AG08396 (cell line): ENCODE data around the gene PER1.
A peak's percentile ranks its signal among the peaks of the same experiment; 100 is the strongest.

Experiments used
- DNase-seq: peaks from one replicate; pipeline ENCODE4 v3.0.0; 2012; ENCODE audit warnings: low spot score, mixed read lengths

Gene PER1, protein sequence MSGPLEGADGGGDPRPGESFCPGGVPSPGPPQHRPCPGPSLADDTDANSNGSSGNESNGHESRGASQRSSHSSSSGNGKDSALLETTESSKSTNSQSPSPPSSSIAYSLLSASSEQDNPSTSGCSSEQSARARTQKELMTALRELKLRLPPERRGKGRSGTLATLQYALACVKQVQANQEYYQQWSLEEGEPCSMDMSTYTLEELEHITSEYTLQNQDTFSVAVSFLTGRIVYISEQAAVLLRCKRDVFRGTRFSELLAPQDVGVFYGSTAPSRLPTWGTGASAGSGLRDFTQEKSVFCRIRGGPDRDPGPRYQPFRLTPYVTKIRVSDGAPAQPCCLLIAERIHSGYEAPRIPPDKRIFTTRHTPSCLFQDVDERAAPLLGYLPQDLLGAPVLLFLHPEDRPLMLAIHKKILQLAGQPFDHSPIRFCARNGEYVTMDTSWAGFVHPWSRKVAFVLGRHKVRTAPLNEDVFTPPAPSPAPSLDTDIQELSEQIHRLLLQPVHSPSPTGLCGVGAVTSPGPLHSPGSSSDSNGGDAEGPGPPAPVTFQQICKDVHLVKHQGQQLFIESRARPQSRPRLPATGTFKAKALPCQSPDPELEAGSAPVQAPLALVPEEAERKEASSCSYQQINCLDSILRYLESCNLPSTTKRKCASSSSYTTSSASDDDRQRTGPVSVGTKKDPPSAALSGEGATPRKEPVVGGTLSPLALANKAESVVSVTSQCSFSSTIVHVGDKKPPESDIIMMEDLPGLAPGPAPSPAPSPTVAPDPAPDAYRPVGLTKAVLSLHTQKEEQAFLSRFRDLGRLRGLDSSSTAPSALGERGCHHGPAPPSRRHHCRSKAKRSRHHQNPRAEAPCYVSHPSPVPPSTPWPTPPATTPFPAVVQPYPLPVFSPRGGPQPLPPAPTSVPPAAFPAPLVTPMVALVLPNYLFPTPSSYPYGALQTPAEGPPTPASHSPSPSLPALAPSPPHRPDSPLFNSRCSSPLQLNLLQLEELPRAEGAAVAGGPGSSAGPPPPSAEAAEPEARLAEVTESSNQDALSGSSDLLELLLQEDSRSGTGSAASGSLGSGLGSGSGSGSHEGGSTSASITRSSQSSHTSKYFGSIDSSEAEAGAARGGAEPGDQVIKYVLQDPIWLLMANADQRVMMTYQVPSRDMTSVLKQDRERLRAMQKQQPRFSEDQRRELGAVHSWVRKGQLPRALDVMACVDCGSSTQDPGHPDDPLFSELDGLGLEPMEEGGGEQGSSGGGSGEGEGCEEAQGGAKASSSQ (N-terminal part only)

DNA sequence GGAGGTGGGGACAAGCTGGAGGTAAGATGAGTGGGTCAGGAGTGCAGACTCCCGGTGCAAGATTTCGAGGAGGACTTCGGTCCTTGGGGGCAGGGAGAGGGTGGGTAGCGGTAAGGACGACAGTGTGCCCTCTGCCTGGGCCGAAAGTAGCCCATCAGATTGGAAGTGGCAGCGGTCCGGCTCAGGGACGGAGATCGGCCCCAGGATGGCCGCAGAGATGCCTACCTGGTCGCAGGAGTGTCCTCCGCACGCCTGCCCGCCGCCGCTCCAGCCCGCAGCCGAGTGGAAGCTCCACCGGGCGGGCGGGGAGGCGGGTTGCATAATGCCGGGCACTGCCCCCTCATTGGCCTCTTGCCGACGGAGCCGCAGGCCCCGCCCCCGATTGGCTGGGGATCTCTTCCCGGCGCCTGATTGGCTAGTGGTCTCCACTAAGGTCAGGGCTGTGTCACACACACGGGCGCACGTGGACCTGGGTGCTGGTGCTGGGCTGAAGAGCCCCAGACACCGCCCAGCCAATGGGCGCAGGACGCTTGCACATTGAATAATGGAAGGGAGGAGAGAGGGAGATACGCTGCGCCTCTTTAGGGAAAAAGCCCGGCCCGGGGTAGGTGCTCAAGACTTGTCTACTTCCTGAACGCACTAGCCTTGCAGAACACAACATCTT, at the start of gene PER1:
Gene PER1, minus strand, starts transcription at position 293 of the 664 bp plus-strand sequence. CDS start 1,698 bp downstream, outside the sequence.
- peak; percentile 96 for DNase-seq

DNA sequence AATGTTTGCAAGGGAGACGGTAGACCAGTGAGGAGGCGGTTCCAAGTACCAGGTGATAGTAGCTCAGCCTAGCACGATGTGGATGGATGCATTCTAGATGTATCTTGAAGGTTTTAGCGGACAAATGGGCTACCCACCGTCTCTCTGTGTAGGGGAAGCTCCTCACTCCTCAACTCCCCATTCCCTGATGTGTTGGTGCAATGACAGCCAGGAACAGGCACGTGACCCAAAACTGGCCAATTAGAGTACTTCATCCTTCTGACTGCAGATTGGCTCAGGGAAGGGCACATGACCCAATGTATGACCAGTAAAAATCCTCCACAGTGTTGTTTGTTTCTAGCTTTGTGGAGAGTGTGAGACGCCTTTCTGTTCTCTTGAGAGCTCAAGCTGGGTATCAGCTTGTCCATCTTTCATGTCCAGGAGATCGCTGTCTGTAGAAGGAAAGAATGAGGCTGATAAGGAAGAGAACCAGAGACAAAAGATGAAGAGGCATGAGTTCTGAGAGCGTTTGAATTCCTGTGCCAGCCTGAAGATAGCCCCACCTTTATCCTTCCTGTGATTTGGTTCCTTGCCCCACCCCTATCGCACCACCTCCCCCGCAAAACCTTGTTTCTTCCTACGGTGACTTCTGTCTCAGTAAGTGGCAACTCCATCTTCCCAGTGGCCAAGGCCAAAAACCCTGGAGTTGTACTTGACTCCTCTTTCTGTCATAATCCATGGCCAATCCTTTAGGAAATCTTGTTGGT, 40.0 kb upstream of the PER1 start:
- DNase-seq: peak; percentile 73

DNA sequence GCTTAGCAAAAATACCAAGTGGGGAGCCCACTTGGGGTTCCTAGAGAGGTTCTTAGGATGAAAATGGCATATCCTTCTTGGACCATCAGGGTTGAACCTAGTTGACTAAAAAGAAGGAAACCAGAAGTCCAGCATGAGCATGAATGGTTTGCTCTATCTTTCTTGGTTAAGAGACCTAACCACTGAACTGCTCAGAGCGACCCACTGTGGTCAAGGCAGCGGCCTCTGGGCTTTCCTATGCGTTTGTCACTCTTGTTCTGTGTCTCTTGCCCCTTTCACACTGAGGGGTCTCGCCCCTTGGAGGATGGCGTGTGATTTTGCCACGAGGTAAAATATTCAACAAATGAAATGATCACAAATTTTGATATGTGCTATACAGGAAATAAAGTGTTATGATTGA, 38.3 kb upstream of the PER1 start:
- DNase-seq: no peak

DNA sequence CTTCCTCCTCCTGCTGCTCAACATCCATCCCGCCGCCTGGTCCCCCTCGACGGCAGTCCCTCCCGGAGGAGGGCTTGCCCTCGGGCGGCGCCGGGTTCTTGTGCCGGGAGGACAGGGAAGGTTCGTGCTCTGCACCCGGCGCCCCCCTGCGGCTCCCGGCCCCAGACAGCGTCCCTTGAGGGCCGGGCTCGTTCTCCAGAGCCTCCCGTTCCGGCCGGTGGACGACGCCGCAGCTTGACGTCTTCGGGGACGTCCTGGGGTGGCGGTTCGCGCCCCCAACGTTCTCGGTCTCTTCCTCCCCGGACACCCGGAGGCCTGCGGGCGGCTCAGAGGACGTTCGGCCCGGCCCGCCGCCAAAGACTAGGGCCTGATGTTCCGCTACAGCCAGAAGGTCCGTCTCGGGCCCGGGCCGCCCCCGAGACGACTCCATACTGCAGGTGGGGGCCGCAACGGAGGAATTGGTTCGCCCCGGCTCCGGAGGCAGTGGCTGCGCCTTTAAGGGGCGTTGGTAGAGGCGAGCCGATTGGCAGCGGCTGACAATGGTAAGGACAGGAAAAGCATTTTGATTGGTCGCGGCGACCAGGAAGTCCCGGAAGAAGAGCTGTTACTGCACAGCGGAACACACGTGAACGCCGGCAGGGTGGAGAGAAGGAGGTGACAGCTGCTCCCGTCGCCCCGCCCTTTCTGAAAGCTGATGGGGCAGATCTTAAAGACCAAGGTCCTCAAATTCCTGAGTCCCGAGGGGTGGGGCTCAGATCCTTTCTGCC, 37.7 kb upstream of the PER1 start, which contains the start of gene BORCS6:
Gene BORCS6, minus strand, starts transcription at position 470 of the 767 bp plus-strand sequence. Its CDS starts 40 bp downstream, at position 430.
- peak; percentile 94 for DNase-seq

DNA sequence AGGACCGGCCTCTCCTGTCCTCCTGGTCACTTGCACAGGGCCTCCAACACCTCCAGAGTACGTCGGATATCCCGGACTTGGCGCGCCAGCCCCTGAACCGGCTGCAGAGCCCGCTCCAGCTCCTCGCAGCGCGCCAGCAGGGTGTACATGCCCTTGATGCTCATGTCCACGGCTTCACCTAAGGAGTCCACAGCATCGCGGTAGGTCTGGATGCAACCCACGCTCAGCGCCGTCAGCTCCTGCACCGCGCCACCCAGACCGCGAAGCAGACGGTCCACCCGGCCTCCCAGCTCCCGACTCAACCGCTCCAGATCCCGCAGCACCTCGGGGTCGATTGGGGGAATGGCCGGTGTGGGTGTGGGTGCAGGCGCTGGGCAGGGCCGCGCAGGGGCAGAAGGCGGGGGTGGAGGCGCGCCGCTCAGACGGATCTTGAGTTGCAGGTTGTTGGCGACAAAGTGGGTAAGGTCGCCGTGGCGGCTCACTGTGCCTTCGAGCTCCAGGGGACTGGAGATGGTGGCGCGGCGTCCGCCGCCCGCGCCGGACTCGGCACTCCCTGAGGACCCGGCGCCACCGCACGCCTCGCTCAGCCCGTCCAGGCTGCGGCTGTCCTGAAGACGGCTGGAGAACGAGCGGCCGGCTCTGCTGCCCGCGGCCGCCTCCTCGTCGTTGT, 37.0 kb upstream of the PER1 start:
- DNase-seq: no peak

DNA sequence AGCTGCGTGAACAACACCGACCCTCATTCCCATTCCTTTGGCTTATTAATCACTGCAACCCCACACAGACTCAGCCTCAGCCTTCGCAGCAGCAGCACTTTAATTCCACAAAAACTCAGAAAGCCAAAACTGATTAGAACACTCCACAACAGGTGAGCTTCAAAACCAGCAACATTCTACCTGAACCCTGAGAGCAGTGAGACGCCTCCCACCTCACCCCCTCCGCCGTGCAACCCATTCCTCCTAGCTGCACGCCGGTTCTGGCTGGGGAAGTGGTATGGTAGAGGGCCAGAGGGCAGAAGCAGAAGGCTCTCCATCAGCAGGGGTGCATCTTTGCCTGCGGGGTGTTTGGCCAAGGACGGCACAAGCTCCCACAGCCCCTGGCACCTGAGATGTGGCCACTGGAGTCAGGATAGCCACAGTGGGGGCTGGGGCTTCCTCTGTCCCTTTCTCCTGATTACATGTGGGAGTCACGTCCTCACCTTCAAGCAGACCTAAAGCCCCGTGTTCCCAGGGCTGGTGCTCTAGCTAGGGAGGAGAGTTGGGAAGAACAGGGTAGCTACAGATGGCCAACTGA, 36.1 kb upstream of the PER1 start:
- no peak for DNase-seq

DNA sequence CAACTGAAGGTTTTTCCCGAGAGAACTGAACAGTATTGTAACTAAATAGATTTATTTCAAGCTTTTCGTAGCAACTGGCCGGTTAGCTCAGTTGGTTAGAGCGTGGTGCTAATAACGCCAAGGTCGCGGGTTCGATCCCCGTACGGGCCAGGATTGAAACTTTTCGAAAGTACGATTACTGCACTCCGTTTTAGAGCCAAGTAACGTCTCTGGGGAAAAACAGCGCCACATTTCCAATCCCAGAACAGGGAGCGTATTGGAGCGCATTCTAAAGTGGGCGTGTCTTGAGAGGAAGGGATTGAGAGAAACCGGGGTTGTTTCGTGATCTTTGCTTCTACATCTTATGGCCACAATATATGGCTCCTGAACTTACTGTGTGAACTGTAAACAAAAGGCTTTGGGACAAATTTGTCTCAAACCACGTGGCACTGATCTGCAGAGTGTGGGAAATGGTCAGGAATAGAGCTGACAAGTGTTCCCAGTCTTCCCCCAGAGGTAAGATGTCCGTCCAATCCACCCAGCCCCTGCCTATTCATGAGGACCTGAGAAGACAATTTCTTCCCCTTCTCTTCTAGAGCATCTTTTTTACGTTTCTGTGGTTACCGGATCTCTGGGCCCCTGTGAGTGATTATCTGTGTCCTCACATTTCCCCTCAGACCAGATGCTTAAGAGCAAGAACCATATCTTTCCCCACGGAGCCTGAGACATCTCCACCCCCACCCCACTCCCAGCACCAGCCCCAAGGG, 35.5 kb upstream of the PER1 start:
- peak; percentile 90 for DNase-seq

DNA sequence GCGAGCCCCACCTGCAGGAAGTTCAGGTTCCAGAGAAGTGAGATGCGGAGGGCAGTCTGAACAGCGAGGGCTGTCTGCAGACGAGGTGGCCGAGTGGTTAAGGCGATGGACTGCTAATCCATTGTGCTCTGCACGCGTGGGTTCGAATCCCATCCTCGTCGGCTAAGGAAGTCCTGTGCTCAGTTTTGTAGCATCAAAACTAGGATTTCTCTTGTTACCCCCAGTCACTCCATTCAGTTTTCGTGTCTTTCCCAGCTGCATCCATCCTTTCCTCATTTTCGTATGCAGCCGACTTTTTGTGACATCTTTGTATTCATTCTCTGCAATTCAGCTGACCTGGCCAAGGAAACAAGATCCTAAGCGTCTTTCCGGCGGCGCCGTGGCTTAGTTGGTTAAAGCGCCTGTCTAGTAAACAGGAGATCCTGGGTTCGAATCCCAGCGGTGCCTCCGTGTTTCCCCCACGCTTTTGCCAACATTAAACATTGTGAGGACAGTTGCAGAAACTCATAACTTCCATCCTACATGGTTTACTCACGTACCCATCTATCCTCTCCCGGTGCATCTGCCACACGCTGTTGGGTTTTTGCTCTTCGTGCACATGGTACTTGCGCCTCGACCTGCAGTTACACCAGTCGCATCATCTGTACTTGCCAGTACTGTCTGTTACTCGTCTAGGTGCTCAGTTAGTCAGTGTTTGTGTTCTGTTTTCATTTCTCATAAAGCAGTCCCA, 34.7 kb upstream of the PER1 start:
- DNase-seq: peak; percentile 72

DNA sequence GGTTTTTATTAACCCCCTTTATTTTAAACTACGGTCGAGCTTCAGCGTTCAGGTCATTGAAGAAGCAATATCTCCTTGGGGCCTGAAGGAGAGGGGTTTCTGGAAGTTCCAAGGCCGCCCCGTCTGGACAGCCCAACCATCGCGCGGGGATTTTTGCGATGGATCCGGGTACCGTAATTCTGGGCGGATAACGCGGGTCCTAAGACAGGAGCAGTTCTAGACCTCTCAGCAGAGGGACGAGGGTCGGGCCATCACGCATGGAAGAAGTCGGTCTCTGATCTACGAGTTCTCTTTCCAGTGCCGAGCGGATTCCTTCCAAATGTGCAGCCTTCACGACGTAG, 34.2 kb upstream of the PER1 start:
- no peak for DNase-seq

DNA sequence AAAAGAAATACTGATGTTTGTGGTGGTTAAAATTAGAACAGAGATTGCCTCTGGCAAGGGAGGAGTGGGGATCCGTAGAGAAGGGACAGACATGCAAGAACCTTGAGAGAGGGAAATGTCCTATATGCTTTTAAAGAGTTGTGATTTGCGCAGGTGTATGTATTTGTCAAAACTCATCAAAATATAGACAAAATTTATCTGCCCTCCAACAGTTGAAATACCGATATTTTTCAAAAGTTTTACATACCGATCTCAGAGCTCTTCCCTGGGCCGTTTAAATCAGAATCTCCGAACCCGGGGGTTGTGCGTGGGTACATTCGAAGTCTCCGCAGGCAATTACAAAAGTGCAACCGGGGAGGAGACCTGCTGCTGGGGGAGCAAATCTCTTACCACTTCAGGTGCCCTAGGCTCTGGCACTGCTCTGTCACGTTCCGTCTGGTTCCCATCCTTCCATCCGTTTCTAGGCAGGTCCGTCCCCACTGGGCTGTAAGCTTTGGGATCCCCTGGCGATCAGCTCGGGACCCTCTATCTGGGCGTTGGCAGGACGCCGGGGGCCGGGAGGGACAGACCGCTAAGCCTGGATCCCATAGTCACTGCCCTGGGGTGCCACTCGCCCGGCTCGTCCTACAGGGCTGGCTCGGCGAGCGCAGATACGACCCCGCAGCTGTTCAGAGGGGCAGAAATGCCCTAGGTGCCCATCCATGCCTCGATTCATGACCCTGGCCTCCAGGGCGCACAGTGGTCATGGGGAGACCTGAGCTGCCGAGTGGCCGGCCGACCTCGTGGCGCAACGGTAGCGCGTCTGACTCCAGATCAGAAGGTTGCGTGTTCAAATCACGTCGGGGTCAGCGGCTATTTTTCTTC, 33.6 kb upstream of the PER1 start:
- peak; percentile 69 for DNase-seq

DNA sequence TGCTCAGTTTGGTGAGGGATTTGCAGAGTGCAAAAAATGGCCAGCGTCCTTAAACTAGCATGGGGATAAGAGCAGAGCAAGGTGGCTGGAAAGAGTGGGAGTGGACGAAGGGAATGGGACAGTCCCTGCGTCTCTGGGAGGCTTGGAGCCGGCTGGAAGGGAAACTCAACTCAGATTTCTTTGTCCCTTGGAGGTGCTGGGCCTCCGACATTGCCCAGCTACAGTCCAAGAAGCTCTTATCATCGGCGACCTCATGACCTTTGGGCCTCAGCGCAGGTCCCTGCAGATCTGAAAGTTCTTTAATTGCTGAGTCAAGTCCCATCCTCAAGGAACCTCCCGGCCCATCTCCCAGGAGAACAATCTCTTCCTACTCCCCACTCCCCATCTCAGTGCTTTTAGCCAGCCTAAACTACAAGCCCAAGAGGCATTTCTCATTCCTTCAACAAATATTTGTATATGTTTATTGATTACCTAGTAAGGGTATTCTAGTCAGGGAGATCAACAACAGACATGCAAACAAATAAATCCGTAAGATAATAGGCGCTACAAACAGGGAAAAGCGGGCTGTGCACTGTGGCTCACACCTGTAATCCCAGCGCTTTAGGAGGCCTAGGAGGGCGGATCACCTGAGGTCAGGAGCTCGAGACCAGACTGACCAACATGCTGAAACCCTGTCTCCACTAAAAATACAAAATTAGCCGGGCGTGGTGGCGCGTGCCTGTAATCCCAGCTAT, 25.0 kb upstream of the PER1 start:
- no peak for DNase-seq

DNA sequence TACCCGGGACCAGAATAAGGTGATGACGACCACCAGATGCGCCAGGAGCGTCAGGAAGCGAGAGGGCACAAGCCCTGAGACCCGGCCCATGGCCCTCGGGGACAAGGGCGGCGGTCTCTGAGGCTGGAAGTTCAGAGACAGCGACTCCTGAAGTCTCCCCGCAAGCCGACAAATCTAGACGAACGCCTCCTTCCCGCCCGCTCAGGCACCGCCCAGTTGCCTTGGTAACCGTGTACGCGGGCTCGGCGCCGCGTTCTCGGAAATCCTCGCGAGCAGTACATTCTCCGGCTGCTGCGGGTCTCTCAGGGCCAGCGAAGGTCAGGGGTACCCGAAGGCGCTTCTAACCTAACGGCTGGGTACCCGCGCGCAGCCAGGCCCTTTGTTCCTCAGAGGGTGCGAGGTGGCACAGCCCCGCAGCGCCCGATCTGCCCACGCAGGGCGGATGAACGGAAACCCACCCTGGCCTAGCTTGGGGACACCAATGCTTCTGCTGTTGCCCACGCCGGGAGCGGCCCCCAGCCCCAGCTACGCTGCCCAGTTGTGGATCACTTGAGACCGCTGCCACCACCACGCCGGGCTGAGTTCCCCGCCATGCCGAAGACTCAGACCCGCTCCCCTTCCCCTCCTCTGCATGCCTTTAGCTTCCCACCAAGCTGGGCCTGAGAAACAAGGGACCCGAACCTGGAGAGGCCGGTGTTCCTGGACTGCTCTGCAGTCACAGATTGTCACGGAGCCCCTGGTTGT, 24.2 kb upstream of the PER1 start, which contains the start of gene TMEM107:
Gene TMEM107, minus strand, starts transcription at position 184 of the 744 bp plus-strand sequence. Its CDS starts 94 bp downstream, at position 90.
- peak; percentile 84 for DNase-seq

DNA sequence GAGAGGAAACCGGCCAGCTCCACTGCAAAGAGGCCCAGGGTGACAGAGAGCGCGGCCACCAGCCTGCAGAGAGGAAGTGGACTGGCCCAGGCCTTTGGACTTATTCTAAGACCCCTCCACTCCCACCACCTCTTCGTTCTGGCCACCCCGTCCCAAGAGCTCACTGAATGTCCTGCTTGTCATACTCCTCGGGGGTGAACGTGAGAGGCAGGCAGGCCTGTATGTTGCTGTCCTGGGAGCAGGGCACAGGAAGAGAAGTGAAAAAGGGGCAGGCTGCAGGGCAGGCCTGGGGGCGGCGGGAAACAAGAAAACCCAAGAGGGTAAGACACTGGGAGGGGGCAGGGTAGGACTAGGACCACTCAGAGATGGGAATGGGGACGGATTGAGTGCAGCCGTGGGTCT, 23.6 kb upstream of the PER1 start:
- DNase-seq: no peak

DNA sequence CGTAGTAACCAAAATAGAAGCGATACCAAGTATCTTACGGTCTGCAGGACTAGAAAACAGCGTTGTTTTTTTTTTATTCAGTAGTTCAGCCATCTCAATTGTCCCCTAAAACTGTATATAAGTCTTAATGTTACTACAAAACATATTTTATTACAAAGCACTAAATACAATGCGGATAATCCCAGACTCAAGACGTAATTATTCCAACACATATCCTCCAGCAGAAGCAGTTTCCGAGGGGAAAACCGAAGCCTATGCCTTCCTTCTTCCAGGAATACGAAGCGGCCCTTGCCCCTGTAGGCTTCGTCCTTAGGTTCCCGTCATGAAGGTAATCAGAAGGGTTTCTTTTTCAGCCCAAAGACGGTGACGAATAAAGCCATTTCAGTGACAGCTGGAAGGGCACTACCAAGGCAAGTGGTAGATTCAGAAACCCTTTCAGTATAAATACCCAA, 21.7 kb upstream of the PER1 start:
- DNase-seq: no peak
